GM23248 (cell line): ENCODE results near the gene EFHD1.

Experiments
- EZH2 ChIP-seq: fragments of 200-600 bp; sonication (generic); IDR thresholded peaks from 2 replicates; pipeline ENCODE4 v1.6.1; 2018; ENCODE audit warnings: antibody characterized with exemption, mild to moderate bottlenecking; ENCODE audit not compliant: insufficient read depth, poor library complexity, severe bottlenecking
- EZH2phosphoT487 ChIP-seq: fragments of 200-600 bp; sonication (generic); IDR thresholded peaks from 2 replicates; pipeline ENCODE4 v1.6.1; 2018; ENCODE audit warnings: antibody characterized with exemption, moderate library complexity, mild to moderate bottlenecking, low read depth; ENCODE audit not compliant: insufficient read depth

DNA sequence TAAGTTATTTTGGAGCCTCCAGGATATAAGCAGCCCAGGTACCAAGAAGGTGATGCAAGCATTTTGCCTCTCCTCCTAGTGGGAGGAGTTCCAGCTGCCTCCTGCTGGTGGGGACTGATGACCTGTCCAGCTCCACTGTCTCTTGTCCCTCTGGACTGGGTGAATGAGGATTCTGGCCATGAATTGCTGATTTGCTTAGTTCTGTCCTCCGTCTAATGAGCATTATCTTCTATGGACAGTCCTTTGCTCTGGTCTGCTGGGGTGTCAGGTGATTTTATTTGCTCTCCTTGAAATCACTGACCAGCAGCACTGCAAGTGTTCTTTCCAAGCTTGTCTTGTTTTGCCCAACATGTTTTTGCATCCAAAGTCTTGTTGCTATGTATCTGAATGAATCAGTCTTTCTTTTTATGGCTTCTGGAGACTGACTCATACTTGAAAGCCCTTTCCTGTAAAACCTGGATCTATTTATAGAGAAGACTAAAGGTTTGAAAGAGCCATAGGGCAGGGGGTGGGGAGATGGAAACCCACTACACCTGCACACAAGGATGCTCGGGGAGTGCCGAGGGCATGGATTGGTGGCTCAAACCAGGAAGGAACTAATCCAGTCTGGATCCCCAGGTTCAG is 40.5 kb upstream of the EFHD1 start:
- TF ChIP-seq EZH2 (no peak), EZH2phosphoT487 (no peak)
